Vagina (tissue), 2 donors: ENCODE data around the gene CAMLG.

Experiments
- CTCF ChIP-seq, 3 experiments: fragments of 450-650 bp in 2 of 3; fragments of 200-600 bp in 1 of 3; sonication (generic) in 1 of 3; IDR thresholded peaks; one replicate each; pipeline ENCODE4 v1.5.1; 2017 to 2019; ENCODE audit warnings: antibody characterized with exemption in 3 of 3, mild to moderate bottlenecking in 2 of 3, moderate library complexity in 2 of 3
- POLR2A ChIP-seq, 2 donors: fragments of 450-650 bp; IDR thresholded peaks; one replicate each; pipeline ENCODE4 v1.6.1; 2017; ENCODE audit warnings: antibody characterized with exemption in 2 of 2, mild to moderate bottlenecking in 2 of 2, moderate library complexity in 2 of 2
- POLR2AphosphoS5 ChIP-seq, 2 donors: sonication (generic); formaldehyde crosslinking; IDR thresholded peaks; one replicate each; pipeline ENCODE4 v1.9.0; 2017; ENCODE audit warnings: antibody characterized with exemption in 2 of 2, mild to moderate bottlenecking in 2 of 2, low read depth in 1 of 2; ENCODE audit not compliant: insufficient read depth in 1 of 2

- TF ChIP-seq CTCF (IDR thresholded peaks at IDR 0.05) (no peak), POLR2A (IDR thresholded peaks at IDR 0.05) (no peak), POLR2AphosphoS5 (IDR thresholded peaks at IDR 0.05; ENCODE audit: insufficient read depth in 1 of 2, low read depth in 1 of 2) (no peak)
Observed at GRCh38 chr5:134738963-134739661, 764 bp downstream of the CAMLG start.
